ENCODE results near the gene KIF23. TPM values are rescaled to one million over a fixed set of nuclear protein-coding genes. Genes with fewer than 3 reads are reported as not detected.

KIF23 gene
- total RNA-seq (3.8 TPM), polyA plus RNA-seq (1 to 10 TPM in 3 of 4 donors, under 1 TPM in 1; 0.74 to 1.3 (median 1.1) TPM)

DNA sequence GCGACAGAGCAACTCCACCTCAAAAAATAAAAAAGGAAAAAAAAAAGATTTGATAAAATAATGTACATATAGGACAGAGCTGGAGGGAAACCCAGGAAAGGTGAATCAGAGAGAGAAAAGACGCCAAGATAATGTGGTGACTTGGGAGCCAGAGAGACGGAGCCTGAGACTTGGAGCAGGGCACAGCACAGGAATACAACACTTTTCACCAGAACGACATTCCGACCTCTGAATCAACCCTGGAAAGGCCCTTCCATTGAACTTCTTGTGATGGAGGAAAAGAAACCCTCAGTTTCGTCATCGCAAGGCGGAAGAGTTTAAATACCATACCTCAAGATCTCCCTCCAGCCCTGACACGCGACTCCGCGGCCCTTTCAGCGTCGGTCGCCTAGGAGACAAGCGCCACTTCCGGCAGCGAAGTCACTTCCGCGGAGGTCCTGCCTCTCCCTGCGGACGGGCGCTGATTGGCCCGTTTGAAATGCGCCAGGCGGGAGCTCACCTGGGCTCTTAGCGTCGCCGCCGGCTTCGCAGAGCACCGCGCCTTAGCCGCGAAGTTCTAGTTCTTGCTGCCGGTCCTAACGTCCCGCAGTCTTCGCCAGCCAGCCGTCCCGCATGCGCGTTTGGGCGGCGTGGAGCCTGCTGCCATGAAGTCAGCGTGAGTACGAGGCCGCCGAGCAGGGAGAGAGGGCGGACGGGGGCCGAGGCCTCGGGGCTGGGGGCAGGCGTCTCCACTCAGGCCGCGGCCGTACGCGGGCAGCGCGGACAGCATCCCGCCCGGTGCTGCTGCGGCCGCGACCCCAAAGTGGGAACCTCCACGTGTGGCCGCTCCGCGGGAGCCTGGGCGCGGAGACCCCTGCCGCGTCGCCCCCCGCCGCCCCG, at the start of gene KIF23:
Gene KIF23 (plus strand): TSS at position 528 of the 879 bp plus-strand sequence. CDS start 117 bp downstream, at position 645.
- Mint-ChIP-seq H3K27ac (peak within 1 kb of the TSS; percentile 23 to 85 (median 39)), H3K9me3 (no peaks in the 10 kb centered on the region), H3K36me3 (no peaks in the 10 kb centered on the region), H3K4me3 (peak within 1 kb of the TSS; percentile 87 to 95 (median 90)), H3K4me1 (peaks cover 18 to 38% (median 25%) of the 10 kb centered on the region in 4 donors), H3K27me3 (peaks cover 12% of the 10 kb centered on the region)
- Histone ChIP-seq H3K27me3 (ENCODE audit: control insufficient read depth, insufficient read depth, low read length) (peaks cover 5% of the 10 kb centered on the region), H3K4me1 (ENCODE audit: control insufficient read depth, insufficient read depth, low read length, poor library complexity, severe bottlenecking) (peaks cover 22% of the 10 kb centered on the region), H3K27ac (ENCODE audit: insufficient read depth, low read length, poor library complexity, severe bottlenecking) (no peak within 1 kb of the TSS), H3K4me3 (ENCODE audit: low read depth, low read length) (peak within 1 kb of the TSS; percentile 80), H3K9me3 (ENCODE audit: control insufficient read depth in 2 of 2, low read length in 2 of 2) (no peaks in the 10 kb centered on the region), H3K36me3 (ENCODE audit: control insufficient read depth, insufficient read depth, low read length) (no peaks in the 10 kb centered on the region)
- peak; percentile 97 to 99 for ATAC-seq (ENCODE audit: low read depth in 2 of 2)
- peak; percentile 92 to 97 (median 93) for DNase-seq

DNA sequence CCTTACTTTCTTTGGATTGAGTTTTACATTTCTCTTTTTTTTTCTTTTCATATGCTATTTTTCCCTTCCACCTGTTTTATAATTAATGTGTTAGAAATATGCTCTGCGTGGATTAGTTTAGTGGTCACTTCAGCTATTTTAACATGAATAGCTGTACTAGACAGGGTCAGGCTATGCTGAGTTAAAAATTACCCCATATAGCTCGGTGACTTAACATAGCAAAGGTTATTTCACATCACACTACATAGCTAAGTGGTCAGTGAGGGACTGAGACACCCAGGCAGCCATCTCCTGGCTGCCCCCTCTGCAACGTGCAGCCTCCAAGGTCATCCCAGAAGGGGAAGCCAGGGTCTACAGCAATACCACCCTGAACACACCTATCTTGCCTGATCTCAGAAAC, 46.9 kb upstream of the KIF23 start:
- DNase-seq (no peak), ATAC-seq (ENCODE audit: low read depth in 2 of 2) (no peak)
- Histone ChIP-seq H3K27ac (ENCODE audit: insufficient read depth, low read length, poor library complexity, severe bottlenecking) (no peak overlapping the region), H3K27me3 (ENCODE audit: control insufficient read depth, insufficient read depth, low read length) (no peaks in the 10 kb centered on the region), H3K4me1 (ENCODE audit: control insufficient read depth, insufficient read depth, low read length, poor library complexity, severe bottlenecking) (no peaks in the 10 kb centered on the region), H3K36me3 (ENCODE audit: control insufficient read depth, insufficient read depth, low read length) (no peaks in the 10 kb centered on the region), H3K9me3 (ENCODE audit: control insufficient read depth in 2 of 2, low read length in 2 of 2) (no peaks in the 10 kb centered on the region), H3K4me3 (ENCODE audit: low read depth, low read length) (no peak overlapping the region)
- H3K4me1 Mint-ChIP-seq, result no peaks in the 10 kb centered on the region
- H3K9me3 Mint-ChIP-seq, result peaks cover 0 to 7% (median 0%) of the 10 kb centered on the region in 7 donors
- H3K36me3 Mint-ChIP-seq, result no peaks in the 10 kb centered on the region
- H3K27ac Mint-ChIP-seq, result no peak overlapping the region
- H3K27me3 Mint-ChIP-seq, result peaks cover 22% of the 10 kb centered on the region
- no peak overlapping the region for H3K4me3 Mint-ChIP-seq

DNA sequence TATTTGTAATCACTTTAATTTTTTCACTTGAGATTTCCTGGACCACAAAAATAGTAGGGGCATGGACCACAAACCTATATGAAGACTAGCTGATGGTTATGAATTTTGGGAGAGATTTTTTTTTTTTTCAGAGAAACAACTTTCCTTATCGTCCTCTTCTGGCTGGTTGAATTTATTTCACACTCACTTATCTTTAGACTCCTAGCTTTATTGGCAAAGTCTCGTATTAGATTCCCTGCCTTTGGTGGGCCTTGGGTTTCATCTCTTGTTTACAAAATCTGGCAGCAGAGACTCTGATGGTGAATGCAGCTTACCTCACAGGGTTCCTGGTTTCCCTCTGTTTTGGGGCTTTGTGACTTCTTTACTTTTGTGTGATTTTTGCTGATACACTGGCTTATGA, 44.5 kb upstream of the KIF23 start:
- H3K27me3 ChIP-seq (ENCODE audit: control insufficient read depth, insufficient read depth, low read length), result peaks cover 3% of the 10 kb centered on the region
- no peak overlapping the region for H3K4me3 ChIP-seq (ENCODE audit: low read depth, low read length)
- Mint-ChIP-seq H3K9me3 (peaks cover 0 to 7% (median 0%) of the 10 kb centered on the region in 7 donors), H3K27ac (no peak overlapping the region), H3K4me1 (no peaks in the 10 kb centered on the region), H3K4me3 (no peak overlapping the region), H3K27me3 (peaks cover 28% of the 10 kb centered on the region), H3K36me3 (peaks cover 5% of the 10 kb centered on the region)
- no peaks in the 10 kb centered on the region for H3K4me1 ChIP-seq (ENCODE audit: control insufficient read depth, insufficient read depth, low read length, poor library complexity, severe bottlenecking)
- H3K36me3 ChIP-seq (ENCODE audit: control insufficient read depth, insufficient read depth, low read length), result no peaks in the 10 kb centered on the region
- DNase-seq (no peak), ATAC-seq (ENCODE audit: low read depth in 2 of 2) (no peak)
- no peaks in the 10 kb centered on the region for H3K9me3 ChIP-seq (ENCODE audit: control insufficient read depth in 2 of 2, low read length in 2 of 2)
- no peak overlapping the region for H3K27ac ChIP-seq (ENCODE audit: insufficient read depth, low read length, poor library complexity, severe bottlenecking)

DNA sequence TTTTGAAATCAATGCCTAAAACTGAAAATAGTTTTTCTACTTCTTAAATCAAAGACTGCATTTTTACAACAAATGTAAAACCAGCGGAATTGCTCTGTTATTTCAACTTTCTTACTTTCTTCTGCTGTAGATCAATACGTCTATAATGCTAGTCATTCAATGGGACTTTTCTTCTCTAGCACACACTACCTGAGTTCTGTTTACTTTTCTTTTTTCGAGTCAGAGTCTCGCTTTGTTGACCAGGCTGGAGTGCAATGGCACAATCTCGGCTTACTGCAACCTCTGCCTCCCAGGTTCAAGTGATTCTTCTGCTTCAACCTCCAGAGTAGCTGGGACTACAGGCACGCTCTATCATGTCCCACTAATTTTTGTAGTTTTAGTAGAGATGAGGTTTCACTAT, 40.7 kb upstream of the KIF23 start:
- no peak for DNase-seq
- Mint-ChIP-seq H3K4me3 (no peak overlapping the region), H3K9me3 (peaks cover 0 to 5% (median 0%) of the 10 kb centered on the region in 7 donors), H3K27me3 (peaks cover 32% of the 10 kb centered on the region), H3K4me1 (no peaks in the 10 kb centered on the region), H3K27ac (no peak overlapping the region), H3K36me3 (peaks cover 5% of the 10 kb centered on the region)
- H3K27ac ChIP-seq (ENCODE audit: insufficient read depth, low read length, poor library complexity, severe bottlenecking), result no peak overlapping the region
- H3K4me1 ChIP-seq (ENCODE audit: control insufficient read depth, insufficient read depth, low read length, poor library complexity, severe bottlenecking), result no peaks in the 10 kb centered on the region
- no peak for ATAC-seq (ENCODE audit: low read depth in 2 of 2)
- no peaks in the 10 kb centered on the region for H3K9me3 ChIP-seq (ENCODE audit: control insufficient read depth in 2 of 2, low read length in 2 of 2)
- H3K36me3 ChIP-seq (ENCODE audit: control insufficient read depth, insufficient read depth, low read length), result no peaks in the 10 kb centered on the region
- H3K4me3 ChIP-seq (ENCODE audit: low read depth, low read length), result no peak overlapping the region
- H3K27me3 ChIP-seq (ENCODE audit: control insufficient read depth, insufficient read depth, low read length), result peaks cover 7% of the 10 kb centered on the region

DNA sequence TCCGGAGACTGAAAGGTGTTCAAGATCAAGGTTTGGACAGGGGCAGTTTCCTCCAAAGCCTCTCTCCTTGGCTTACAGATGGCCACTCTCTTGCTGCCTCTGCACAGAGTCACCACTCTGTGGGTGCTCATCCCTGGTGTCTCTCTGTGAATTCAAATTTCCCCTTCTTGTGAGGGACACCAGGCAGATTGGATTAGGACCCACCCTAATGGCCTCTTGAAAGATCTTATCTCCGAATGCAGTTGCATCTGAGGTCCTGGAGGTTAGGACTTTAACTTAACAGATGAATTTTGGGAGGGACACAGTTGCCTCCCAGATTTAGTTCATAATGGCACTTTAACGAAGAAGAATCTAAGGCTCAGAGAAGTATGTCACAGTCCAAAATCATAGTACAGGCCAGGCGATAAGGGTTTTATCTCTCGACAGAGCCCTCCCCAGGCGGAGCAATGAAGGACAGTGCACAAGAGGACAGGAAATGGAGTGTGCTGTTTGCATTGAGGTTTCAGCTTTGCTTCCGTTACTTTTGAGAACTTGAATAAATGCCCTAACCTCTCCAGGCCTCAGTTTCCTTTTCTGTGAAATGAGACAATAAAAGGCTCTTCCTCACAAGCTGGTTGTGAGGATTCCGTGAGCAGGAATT, 38.9 kb upstream of the KIF23 start:
- H3K4me3 ChIP-seq (ENCODE audit: low read depth, low read length), result no peak overlapping the region
- H3K27me3 Mint-ChIP-seq, result peaks cover 35% of the 10 kb centered on the region
- no peaks in the 10 kb centered on the region for H3K4me1 Mint-ChIP-seq
- no peak overlapping the region for H3K27ac Mint-ChIP-seq
- no peak overlapping the region for H3K27ac ChIP-seq (ENCODE audit: insufficient read depth, low read length, poor library complexity, severe bottlenecking)
- peaks cover 0 to 5% (median 0%) of the 10 kb centered on the region in 7 donors for H3K9me3 Mint-ChIP-seq
- H3K9me3 ChIP-seq (ENCODE audit: control insufficient read depth in 2 of 2, low read length in 2 of 2), result no peaks in the 10 kb centered on the region
- ATAC-seq (ENCODE audit: low read depth in 2 of 2) (no peak), DNase-seq (no peak)
- no peak overlapping the region for H3K4me3 Mint-ChIP-seq
- no peaks in the 10 kb centered on the region for H3K4me1 ChIP-seq (ENCODE audit: control insufficient read depth, insufficient read depth, low read length, poor library complexity, severe bottlenecking)
- no peaks in the 10 kb centered on the region for H3K36me3 ChIP-seq (ENCODE audit: control insufficient read depth, insufficient read depth, low read length)
- peaks cover 5% of the 10 kb centered on the region for H3K36me3 Mint-ChIP-seq
- peaks cover 7% of the 10 kb centered on the region for H3K27me3 ChIP-seq (ENCODE audit: control insufficient read depth, insufficient read depth, low read length)

DNA sequence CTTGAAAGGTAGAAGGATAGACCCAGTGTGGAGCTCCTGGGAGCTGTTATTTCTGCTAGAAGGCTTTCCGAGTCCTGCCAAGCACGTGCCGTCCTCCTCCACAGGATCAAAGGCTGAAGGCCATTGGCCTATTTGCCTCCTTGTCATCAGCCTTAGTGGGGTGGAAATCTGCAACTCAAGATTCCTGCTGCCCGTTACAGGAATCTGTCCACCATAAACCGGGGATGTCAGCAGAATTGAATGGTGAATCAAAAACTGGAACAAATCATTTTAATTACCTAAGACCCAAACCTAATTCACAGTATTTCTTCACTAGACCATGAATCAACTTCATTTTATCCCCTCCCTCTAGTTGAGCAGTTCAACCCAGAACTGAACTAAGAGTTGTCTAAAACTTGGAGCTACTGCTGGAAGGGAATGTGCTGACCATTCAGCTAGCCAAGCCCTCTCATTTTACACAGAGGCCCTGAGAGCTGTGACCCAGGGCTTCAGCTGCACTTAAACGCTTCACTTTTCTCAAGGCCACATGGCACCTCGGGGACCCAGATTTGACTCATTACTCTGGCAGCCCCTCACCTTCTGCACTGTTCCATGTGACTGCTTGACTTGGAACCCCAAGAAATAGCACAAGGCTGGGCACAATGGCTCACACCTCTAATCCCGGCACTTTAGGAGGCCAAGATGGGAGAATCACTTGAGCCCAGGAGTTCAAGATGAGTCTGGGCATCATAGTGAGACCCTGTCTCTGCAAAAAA, 36.8 kb upstream of the KIF23 start:
- DNase-seq (no peak), ATAC-seq (ENCODE audit: low read depth in 2 of 2) (no peak)
- Histone ChIP-seq H3K36me3 (ENCODE audit: control insufficient read depth, insufficient read depth, low read length) (no peaks in the 10 kb centered on the region), H3K4me3 (ENCODE audit: low read depth, low read length) (no peak overlapping the region), H3K27me3 (ENCODE audit: control insufficient read depth, insufficient read depth, low read length) (peaks cover 7% of the 10 kb centered on the region), H3K27ac (ENCODE audit: insufficient read depth, low read length, poor library complexity, severe bottlenecking) (no peak overlapping the region), H3K4me1 (ENCODE audit: control insufficient read depth, insufficient read depth, low read length, poor library complexity, severe bottlenecking) (no peaks in the 10 kb centered on the region), H3K9me3 (ENCODE audit: control insufficient read depth in 2 of 2, low read length in 2 of 2) (no peaks in the 10 kb centered on the region)
- Mint-ChIP-seq H3K4me3 (no peak overlapping the region), H3K36me3 (peaks cover 5% of the 10 kb centered on the region), H3K4me1 (no peaks in the 10 kb centered on the region), H3K9me3 (peaks cover 0 to 5% (median 0%) of the 10 kb centered on the region in 7 donors), H3K27ac (no peak overlapping the region), H3K27me3 (peaks cover 35% of the 10 kb centered on the region)

DNA sequence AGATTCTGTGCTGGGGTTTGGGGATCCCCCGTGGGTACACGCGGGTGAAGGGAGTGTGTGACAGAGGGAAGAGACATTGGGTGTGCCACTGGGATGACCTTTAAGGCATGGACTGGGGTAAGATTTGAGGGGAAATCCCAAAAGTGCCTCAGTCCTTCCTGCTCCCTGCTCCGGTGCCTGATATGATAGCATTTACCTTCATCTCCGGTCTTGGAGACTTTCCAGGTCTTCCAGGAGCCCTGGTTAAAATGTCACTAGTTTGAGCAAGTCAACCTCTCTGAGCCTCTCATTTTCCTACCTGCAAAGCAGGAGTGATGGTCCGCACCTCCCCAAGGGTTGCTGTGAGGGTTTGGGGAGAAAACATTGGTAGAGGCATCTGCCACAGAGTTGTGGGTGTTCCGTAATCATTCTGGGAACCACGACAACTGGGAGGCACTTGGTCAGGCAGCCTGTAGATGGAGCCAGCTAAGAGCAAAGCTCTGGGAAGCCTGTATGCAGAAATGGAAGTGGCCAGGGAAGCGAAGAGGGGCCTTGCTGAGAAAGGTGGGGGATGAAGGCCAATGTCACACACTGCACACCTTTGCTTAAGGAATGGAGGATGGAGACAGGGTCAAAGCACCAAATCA, 33.9 kb upstream of the KIF23 start:
- Histone ChIP-seq H3K9me3 (ENCODE audit: control insufficient read depth in 2 of 2, low read length in 2 of 2) (no peaks in the 10 kb centered on the region), H3K27me3 (ENCODE audit: control insufficient read depth, insufficient read depth, low read length) (peaks cover 5% of the 10 kb centered on the region), H3K27ac (ENCODE audit: insufficient read depth, low read length, poor library complexity, severe bottlenecking) (no peak overlapping the region), H3K36me3 (ENCODE audit: control insufficient read depth, insufficient read depth, low read length) (no peaks in the 10 kb centered on the region), H3K4me3 (ENCODE audit: low read depth, low read length) (no peak overlapping the region), H3K4me1 (ENCODE audit: control insufficient read depth, insufficient read depth, low read length, poor library complexity, severe bottlenecking) (no peaks in the 10 kb centered on the region)
- no peaks in the 10 kb centered on the region for H3K9me3 Mint-ChIP-seq
- no peaks in the 10 kb centered on the region for H3K4me1 Mint-ChIP-seq
- H3K4me3 Mint-ChIP-seq, result no peak overlapping the region
- no peak for DNase-seq
- H3K27ac Mint-ChIP-seq, result no peak overlapping the region
- ATAC-seq (ENCODE audit: low read depth in 2 of 2), result no peak
- H3K36me3 Mint-ChIP-seq, result no peaks in the 10 kb centered on the region
- H3K27me3 Mint-ChIP-seq, result peaks cover 19% of the 10 kb centered on the region
